HepG2 (cell line): ENCODE measurements around the gene FGFR2. TPM values are rescaled to one million over a fixed set of nuclear protein-coding genes. Genes with fewer than 3 reads are reported as not detected.

Experiments
- CREM ChIP-seq, 2 experiments: sonication (generic) in 1 of 2; formaldehyde crosslinking in 1 of 2; IDR thresholded peaks; 2 replicates each; pipeline versions ENCODE4 v1.4.0 to v1.6.1; 2016 to 2020; ENCODE audit warnings: antibody characterized with exemption in 1 of 2, mild to moderate bottlenecking in 1 of 2, missing genetic modification reagents in 1 of 2
- EP300 ChIP-seq, 3 experiments: sonication (generic) in 1 of 3; formaldehyde crosslinking in 1 of 3; IDR thresholded peaks; 2 replicates each; pipeline versions ENCODE4 v1.5.1 to v1.6.1; 2011 to 2020; ENCODE audit warnings: low read depth in 2 of 3, low read length in 2 of 3, borderline replicate concordance in 1 of 3, improper control_type of control experiment in 1 of 3, mild to moderate bottlenecking in 1 of 3, missing genetic modification reagents in 1 of 3, moderate library complexity in 1 of 3
- PCBP1 ChIP-seq: fragments of 200-400 bp; formaldehyde crosslinking; IDR thresholded peaks from 2 replicates; pipeline ENCODE4 v1.6.1; 2017; ENCODE audit warnings: mild to moderate bottlenecking, low read depth, low read length, borderline replicate concordance
- PRMT3 ChIP-seq: sonication (generic); formaldehyde crosslinking; IDR thresholded peaks from 2 replicates; pipeline ENCODE4 v1.8.1; 2022; ENCODE audit warnings: low read depth, mild to moderate bottlenecking, moderate library complexity, missing genetic modification reagents, borderline replicate concordance
- SAP130 ChIP-seq: IDR thresholded peaks from 2 replicates; pipeline ENCODE4 v1.6.1; 2016; ENCODE audit warnings: low read depth
- SKI ChIP-seq: fragments of 450-650 bp; IDR thresholded peaks from one replicate; pipeline ENCODE4 v1.6.1; 2018; ENCODE audit warnings: mild to moderate bottlenecking; ENCODE audit not compliant: partially characterized antibody
- XRCC5 ChIP-seq: fragments of 200-400 bp; formaldehyde crosslinking; optimal IDR thresholded peaks from 2 replicates; pipeline ENCODE3; 2017; ENCODE audit warnings: mild to moderate bottlenecking, low read length
- ZBTB3 ChIP-seq: sonication (generic); formaldehyde crosslinking; IDR thresholded peaks from 2 replicates; pipeline ENCODE4 v1.4.0; 2020; ENCODE audit warnings: low read depth, mild to moderate bottlenecking, moderate library complexity, missing genetic modification reagents, borderline replicate concordance
- ZBTB7A ChIP-seq: sonication (generic); formaldehyde crosslinking; IDR thresholded peaks from 2 replicates; pipeline ENCODE4 v1.8.0; 2022; ENCODE audit warnings: mild to moderate bottlenecking, missing genetic modification reagents
- ZFP91 ChIP-seq: sonication (generic); formaldehyde crosslinking; IDR thresholded peaks from 2 replicates; pipeline ENCODE4 v1.9.0; 2022; ENCODE audit warnings: missing genetic modification reagents, mild to moderate bottlenecking, borderline replicate concordance
- ZHX1 ChIP-seq: sonication (generic); formaldehyde crosslinking; IDR thresholded peaks from 2 replicates; pipeline ENCODE4 v1.8.1; 2022; ENCODE audit warnings: low read depth, mild to moderate bottlenecking, missing genetic modification reagents
- ZNF292 ChIP-seq: sonication (generic); formaldehyde crosslinking; IDR thresholded peaks from 2 replicates; pipeline ENCODE4 v1.8.1; 2022; ENCODE audit warnings: mild to moderate bottlenecking, low read depth, missing genetic modification reagents, borderline replicate concordance
- ZNF382 ChIP-seq: sonication (generic); formaldehyde crosslinking; IDR thresholded peaks from 2 replicates; pipeline ENCODE4 v1.5.0; 2020; ENCODE audit warnings: missing genetic modification reagents, mild to moderate bottlenecking, borderline replicate concordance
- ZNF383 ChIP-seq: sonication (generic); formaldehyde crosslinking; IDR thresholded peaks from 2 replicates; pipeline ENCODE4 v1.4.0; 2020; ENCODE audit warnings: missing genetic modification reagents, mild to moderate bottlenecking, borderline replicate concordance
- ZNF550 ChIP-seq: sonication (generic); formaldehyde crosslinking; IDR thresholded peaks from 2 replicates; pipeline ENCODE4 v1.4.0; 2020; ENCODE audit warnings: mild to moderate bottlenecking, missing genetic modification reagents, borderline replicate concordance
- polyA plus RNA-seq, 8 experiments: library from polyadenylated mRNA; depleted of rRNA in 3 of 8; stranded (reverse) in 7 of 8; unstranded in 1 of 8; fragments of >200 nt; fragmentation: Illumina TruSeq in 4 of 8; extraction: Trizol in 4 of 8; gene quantifications; 2 replicates each; pipeline versions ENCODE4 v1.2.1 to v1.2.3, GENCODE V29; 2011 to 2016; ENCODE audit warnings: low read depth in 4 of 8, missing spikeins in 1 of 8, mixed read lengths in 1 of 8; ENCODE audit not compliant: insufficient read depth in 1 of 8
- total RNA-seq, 5 experiments: library from RNA; depleted of rRNA; stranded (reverse); fragments of >200 nt; fragmentation: Illumina TruSeq; extraction: Trizol; gene quantifications; 2 replicates each; pipeline ENCODE4 v1.2.3, GENCODE V29; 2016; ENCODE audit warnings: low read depth in 1 of 5

FGFR2 gene
- total and polyA plus RNA-seq, 2 of the 13 experiments (the other 11 are each of a cell fraction or from before 2014, with no cell fraction given): 1.6 to 2.6 TPM

GRCh38 chr10:121531076-121531829 is 67.0 kb downstream of the FGFR2 start (continued):
- TF ChIP-seq ZNF292 (peak; percentile 23; the same call in 1 of the 2 replicates), CREM (IDR thresholded peaks at IDR 0.05) (peak; percentile 43; the same call in 1 of the 2 replicates), CREM (CRISPR knock-in tag; IDR thresholded peaks at IDR 0.05) (no peak), ZNF382 (CRISPR knock-in tag) (no peak), SKI (no peak), ZBTB7A (peak; percentile 51; the same call in 1 of the 2 replicates), PRMT3 (no peak), ZHX1 (peak; percentile 62; the same call in 1 of the 2 replicates), ZBTB3 (no peak), XRCC5 (peak; percentile 38), PCBP1 (no peak), ZNF550 (CRISPR knock-in tag) (no peak), SAP130 (CRISPR knock-in tag) (no peak), EP300 (IDR thresholded peaks at IDR 0.05; ENCODE audit: low read depth in 2 of 2, low read length in 2 of 2) (peak in 1 of 2 experiments; percentile 86; a peak in 2 of 4 replicates), EP300 (CRISPR knock-in tag; IDR thresholded peaks at IDR 0.05; ENCODE audit: borderline replicate concordance) (no peak), ZFP91 (CRISPR knock-in tag) (peak; percentile 17; the same call in 1 of the 2 replicates), ZNF383 (CRISPR knock-in tag) (no peak)
